ENCODE data around the gene PITX3.
"Not testable (repeated sequence)": the region's sequence is repeated elsewhere in the genome, so short reads cannot be mapped to it uniquely, and the experiment has no call there.

The PITX3 gene

DNA sequence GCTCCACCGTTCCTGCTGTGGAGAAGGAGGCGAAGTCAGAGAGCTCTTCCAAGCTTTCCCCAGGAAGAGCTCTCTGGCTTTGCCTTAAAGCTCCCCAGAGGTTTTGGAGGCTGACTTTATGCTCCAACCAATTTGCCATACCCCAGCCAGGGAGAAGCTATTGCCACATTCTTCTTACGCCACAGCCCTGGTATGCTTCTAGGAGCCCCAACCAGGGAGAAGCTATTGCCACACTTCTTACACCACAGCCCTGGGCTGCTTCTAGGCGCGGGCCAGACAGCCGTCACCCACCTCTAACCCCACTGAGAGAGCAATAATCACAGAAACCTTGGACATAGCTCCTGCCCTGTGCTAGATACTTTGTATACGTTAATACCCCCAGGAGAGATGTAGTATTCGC, 14.3 kb downstream of the PITX3 start:
- H3K36me3 ChIP-seq = no peaks in the 10 kb centered on the region
- peak overlapping the region; percentile 62 to 95 (median 77) for H3K4me2 ChIP-seq
- H3K27me3 ChIP-seq = peaks cover 49 to 62% (median 59%) of the 10 kb centered on the region in 11 experiments
- peaks cover 0 to 6% (median 0%) of the 10 kb centered on the region in 11 experiments; a peak in 3 of 22 replicates for H3K9me3 ChIP-seq (replicated peaks in 1 of 11)
- H3K27ac ChIP-seq = no peak overlapping the region
- H4K20me1 ChIP-seq = peaks cover 0 to 23% (median 12%) of the 10 kb centered on the region in 11 experiments; a peak in 15 of 22 replicates
- peak in 1 of 11 experiments; percentile 58; a peak in 3 of 22 replicates for TF ChIP-seq Cebpa-rat (IDR thresholded peaks at IDR 0.05)
- no peak overlapping the region for H3K9ac ChIP-seq
- 0 out of 20 replicates have a peak overlapping the region, but pooled peaks of 1 of the 10 experiments have one; percentile 33 for H3K4me3 ChIP-seq
- H3K4me1 ChIP-seq = peaks cover 25 to 37% (median 28%) of the 10 kb centered on the region in 10 experiments

DNA sequence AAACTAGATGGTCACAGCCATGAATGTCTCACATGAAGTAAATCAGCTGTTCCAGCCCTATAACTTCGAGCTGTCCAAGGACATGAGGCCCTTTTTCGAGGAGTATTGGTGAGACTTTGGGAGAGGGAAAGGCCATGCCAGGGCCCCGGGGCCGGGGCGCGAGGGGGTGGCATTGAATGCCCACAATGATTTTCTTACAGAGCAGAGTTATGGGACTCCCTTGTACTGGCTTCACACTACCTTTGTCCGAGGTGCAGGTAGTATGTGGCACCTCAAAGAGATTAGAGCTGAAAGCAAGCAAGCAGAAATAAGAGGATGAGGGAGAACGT, 14.8 kb downstream of the PITX3 start:
- peaks cover 25 to 37% (median 28%) of the 10 kb centered on the region in 10 experiments for H3K4me1 ChIP-seq
- peaks cover 44 to 56% (median 53%) of the 10 kb centered on the region in 11 experiments for H3K27me3 ChIP-seq
- H3K27ac ChIP-seq = no peak overlapping the region; a peak in 1 of 22 replicates
- peaks cover 0 to 20% (median 12%) of the 10 kb centered on the region in 11 experiments; a peak in 15 of 22 replicates for H4K20me1 ChIP-seq
- no peaks in the 10 kb centered on the region for H3K36me3 ChIP-seq
- peaks cover 0 to 6% (median 0%) of the 10 kb centered on the region in 11 experiments; a peak in 3 of 22 replicates for H3K9me3 ChIP-seq (replicated peaks in 1 of 11)
- H3K9ac ChIP-seq = no peak overlapping the region
- peak overlapping the region in 7 of 10 experiments; percentile 33 to 48 (median 41); a peak in 11 of 20 replicates for H3K4me3 ChIP-seq
- no peak for TF ChIP-seq Cebpa-rat (IDR thresholded peaks at IDR 0.05)
- H3K4me2 ChIP-seq = peak overlapping the region; percentile 62 to 95 (median 77)

DNA sequence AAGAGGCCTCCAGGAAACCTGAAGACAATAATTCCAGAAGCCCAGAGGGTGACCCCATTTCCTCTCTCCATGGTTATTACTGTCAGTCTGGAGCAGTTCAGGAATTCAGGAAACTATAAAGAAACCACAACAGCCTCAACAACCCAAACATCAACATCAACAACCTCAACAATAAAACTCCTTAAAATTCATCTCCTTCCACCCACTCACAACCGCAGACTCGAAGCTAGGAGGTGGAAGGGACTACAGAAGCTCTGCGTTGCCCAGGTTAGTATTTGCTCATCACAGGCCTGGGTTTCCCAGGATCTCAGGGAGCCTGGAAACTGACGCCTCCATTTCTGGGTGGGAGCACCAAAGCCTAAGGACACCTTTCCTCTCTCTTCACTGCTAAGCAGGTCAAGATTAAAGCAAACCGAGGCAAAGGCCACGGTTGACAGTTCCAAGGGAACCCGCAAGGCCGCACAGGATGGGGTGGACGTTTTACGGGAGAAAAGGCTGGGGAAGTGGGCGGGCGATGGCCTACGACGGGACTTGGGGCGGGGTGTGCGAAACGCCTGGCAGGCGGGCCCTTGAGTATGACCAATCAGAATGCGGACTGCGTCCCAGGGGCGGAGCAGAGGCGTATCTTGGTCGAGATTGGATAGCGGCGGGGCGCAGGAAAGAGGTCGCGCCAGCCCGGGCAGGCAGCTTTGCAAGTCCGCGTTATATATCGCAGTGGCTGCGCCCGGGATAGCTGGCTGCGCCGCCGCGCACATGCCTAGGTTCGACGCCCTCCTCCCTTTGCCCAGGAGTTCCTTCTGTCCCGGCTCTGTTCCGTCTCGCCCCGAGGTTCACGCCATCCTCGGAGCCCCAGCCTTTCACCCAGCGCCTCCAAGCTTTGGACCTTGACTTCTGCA, 15.4 kb downstream of the PITX3 start, which contains the start of gene ELOVL3:
Gene ELOVL3 (plus strand): TSS at position 654 of the 896 bp plus-strand sequence. CDS start 250 bp downstream, outside the sequence.
- H3K27ac ChIP-seq = peak within 1 kb of the TSS in 2 of 11 experiments; percentile 9 to 27; a peak in 4 of 22 replicates
- peaks cover 38 to 50% (median 47%) of the 10 kb centered on the region in 11 experiments for H3K27me3 ChIP-seq
- peak within 1 kb of the TSS in 8 of 10 experiments; percentile 9 to 48 (median 39); a peak in 11 of 20 replicates for H3K4me3 ChIP-seq

DNA sequence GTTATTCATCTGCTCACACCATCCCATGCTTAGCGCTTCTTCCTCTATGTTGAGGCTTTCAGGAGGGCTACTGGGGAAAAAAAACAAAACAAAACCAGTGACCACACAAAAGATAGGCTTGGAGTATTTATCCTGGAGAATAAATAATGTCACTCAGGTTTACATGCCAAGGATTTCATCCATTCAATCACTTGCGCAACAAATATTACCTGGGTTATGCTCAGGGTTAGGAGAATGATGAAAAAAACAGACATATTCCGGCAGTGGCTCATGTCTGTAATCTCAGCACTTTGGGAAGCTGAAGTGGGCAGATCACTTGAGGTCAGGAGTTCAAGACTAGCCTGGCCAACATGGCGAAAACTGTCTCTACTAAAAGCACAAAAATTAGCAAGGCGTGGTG, 18.5 kb downstream of the PITX3 start:
- H3K27ac ChIP-seq = no peak overlapping the region
- H3K4me1 ChIP-seq = peaks cover 16 to 26% (median 18%) of the 10 kb centered on the region in 10 experiments
- no peak overlapping the region for H3K4me3 ChIP-seq
- no peak overlapping the region for H3K9ac ChIP-seq
- H3K27me3 ChIP-seq = peaks cover 14 to 19% (median 16%) of the 10 kb centered on the region in 11 experiments; a peak in 20 of 22 replicates
- TF ChIP-seq Cebpa-rat (IDR thresholded peaks at IDR 0.05) = peak in 3 of 11 experiments; percentile 22 to 59 (median 39); a peak in 2 of 22 replicates
- no peaks in the 10 kb centered on the region; a peak in 1 of 22 replicates for H4K20me1 ChIP-seq
- no peak overlapping the region for H3K4me2 ChIP-seq
- no peaks in the 10 kb centered on the region for H3K36me3 ChIP-seq
- H3K9me3 ChIP-seq (replicated peaks in 1 of 11) = peaks cover 0 to 6% (median 0%) of the 10 kb centered on the region in 11 experiments; a peak in 3 of 22 replicates

More for the DNA sequence above, 15.4 kb downstream of the PITX3 start, which contains the start of gene ELOVL3:
- Histone ChIP-seq H3K36me3 (no peaks in the 10 kb centered on the region), H3K4me1 (peaks cover 25 to 37% (median 28%) of the 10 kb centered on the region in 10 experiments), H3K9me3 (replicated peaks in 1 of 11) (peaks cover 0 to 6% (median 0%) of the 10 kb centered on the region in 11 experiments; a peak in 3 of 22 replicates), H3K4me2 (peak within 1 kb of the TSS; percentile 62 to 95 (median 77)), H3K9ac (peak within 1 kb of the TSS in 3 of 11 experiments; percentile 18 to 46 (median 24); a peak in 3 of 22 replicates), H4K20me1 (peaks cover 0 to 16% (median 9%) of the 10 kb centered on the region in 11 experiments; a peak in 15 of 22 replicates)
- no peak for TF ChIP-seq Cebpa-rat (IDR thresholded peaks at IDR 0.05)

DNA sequence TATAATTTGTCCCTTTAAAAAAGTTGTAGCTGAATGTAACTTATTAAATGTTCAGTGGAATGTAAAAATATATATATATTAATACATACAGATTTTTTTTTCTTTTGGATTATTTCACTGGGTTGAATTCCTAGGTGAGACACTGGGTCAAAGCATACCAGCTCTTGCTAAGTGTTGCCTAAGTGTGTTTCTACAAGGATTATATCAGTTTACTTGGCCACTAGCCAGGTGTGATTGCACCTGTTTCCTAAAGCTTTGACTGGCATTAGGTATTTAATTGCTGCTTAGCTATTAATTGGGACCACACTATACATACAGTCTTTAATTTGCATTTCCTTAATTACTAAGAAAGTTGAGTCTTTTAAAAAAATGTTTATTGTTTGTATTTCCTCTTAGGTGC, 20.7 kb downstream of the PITX3 start:
- no peaks in the 10 kb centered on the region for H4K20me1 ChIP-seq
- H3K36me3 ChIP-seq = no peaks in the 10 kb centered on the region
- no peak overlapping the region for H3K4me2 ChIP-seq
- no peak overlapping the region for H3K9ac ChIP-seq
- H3K27me3 ChIP-seq = peaks cover 0 to 5% (median 0%) of the 10 kb centered on the region in 11 experiments; a peak in 1 of 22 replicates
- H3K4me3 ChIP-seq = no peak overlapping the region
- no peak for TF ChIP-seq Cebpa-rat (IDR thresholded peaks at IDR 0.05)
- H3K9me3 ChIP-seq (replicated peaks in 1 of 11) = no peaks in the 10 kb centered on the region
- H3K27ac ChIP-seq = no peak overlapping the region
- H3K4me1 ChIP-seq = peaks cover 2 to 5% (median 4%) of the 10 kb centered on the region in 10 experiments; a peak in 19 of 20 replicates

DNA sequence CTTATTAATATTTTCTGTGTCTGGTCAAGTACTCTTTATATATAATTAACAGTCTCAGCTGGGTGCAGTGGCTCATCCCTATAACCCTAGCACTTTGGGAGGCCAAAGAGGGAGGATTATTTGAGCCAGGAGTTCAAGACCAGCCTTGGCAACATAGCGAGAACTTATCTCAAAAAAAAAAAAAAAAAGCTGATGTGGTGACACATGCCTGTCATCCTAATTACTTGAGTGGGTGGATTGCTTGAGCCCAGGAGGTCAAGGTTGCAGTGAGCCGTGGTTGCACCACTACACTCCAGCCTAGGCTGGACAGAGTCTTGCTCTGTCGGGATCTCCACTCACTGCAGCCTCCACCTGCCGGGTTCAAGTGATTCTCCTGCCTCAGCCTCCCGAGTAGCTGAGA, 21.9 kb downstream of the PITX3 start:
- Histone ChIP-seq H3K4me2 (no peak overlapping the region), H3K4me1 (no peaks in the 10 kb centered on the region; a peak in 1 of 20 replicates), H4K20me1 (no peaks in the 10 kb centered on the region), H3K9me3 (replicated peaks in 1 of 11) (no peaks in the 10 kb centered on the region), H3K4me3 (no peak overlapping the region), H3K27me3 (peaks cover 0 to 5% (median 0%) of the 10 kb centered on the region in 11 experiments; a peak in 1 of 22 replicates), H3K36me3 (no peaks in the 10 kb centered on the region), H3K27ac (no peak overlapping the region), H3K9ac (no peak overlapping the region)
- TF ChIP-seq Cebpa-rat (IDR thresholded peaks at IDR 0.05) = no peak

DNA sequence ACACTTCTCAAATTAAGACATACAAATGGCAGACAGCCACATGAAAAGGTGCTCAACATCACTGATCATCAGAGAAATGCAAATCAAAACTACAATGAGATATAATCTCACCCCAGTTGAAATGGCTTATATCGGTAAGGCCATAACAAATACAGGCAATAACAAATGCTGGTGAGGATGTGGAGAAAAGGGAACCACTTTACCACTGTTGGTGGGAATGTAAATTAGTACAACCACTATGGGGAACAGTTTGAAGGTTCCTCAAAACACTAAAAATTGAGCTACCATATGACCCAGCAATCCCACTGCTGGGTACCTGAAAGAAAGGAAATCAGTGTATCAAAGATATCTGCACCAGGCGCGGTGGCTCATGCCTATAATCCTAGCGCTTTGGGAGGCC, 27.7 kb downstream of the PITX3 start:
- H3K36me3 ChIP-seq; H3K27ac ChIP-seq; H3K4me3 ChIP-seq; H3K27me3 ChIP-seq; H3K9ac ChIP-seq; H4K20me1 ChIP-seq; H3K9me3 ChIP-seq (replicated peaks in 1 of 11): not testable (repeated sequence)
- peaks cover 0 to 11% (median 0%) of the 10 kb centered on the region in 10 experiments; a peak in 2 of 20 replicates for H3K4me1 ChIP-seq
- peak overlapping the region in 1 of 11 experiments; percentile 46; a peak in 2 of 22 replicates for H3K4me2 ChIP-seq

DNA sequence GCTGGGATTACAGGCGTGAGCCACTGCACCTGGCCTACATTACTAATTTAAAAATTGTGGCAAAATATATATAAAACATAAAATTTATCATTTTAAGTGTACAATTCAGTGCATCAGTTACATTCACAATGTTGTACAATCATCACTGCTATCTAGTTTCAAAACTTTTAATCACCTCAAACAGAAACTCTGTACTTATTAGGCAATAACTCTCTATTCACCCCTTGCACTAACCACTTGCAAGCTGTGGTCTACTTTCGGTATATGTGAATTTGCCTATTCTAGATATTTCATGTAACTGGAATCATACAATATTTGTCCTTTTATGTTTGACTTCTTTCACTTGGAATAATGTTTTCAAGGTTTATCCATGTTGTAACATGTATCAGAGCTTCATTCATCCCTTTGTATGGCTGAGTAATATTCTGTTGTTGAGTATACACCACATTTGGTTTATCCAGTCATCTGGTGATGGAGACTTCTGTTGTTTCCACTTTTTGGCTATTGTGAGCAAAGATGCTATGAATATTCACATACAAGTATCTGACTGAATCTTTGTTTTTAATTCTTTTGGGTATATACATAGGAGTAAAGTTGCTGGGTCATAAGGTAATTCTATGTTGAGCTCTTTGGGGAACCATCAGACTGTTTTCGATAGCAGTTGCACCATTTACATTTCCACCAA, 29.6 kb downstream of the PITX3 start:
- H3K4me1 ChIP-seq = peaks cover 0 to 11% (median 0%) of the 10 kb centered on the region in 10 experiments; a peak in 2 of 20 replicates

More for the DNA sequence above, 29.6 kb downstream of the PITX3 start:
- H3K9ac ChIP-seq = no peak overlapping the region
- H4K20me1 ChIP-seq = no peaks in the 10 kb centered on the region
- H3K4me3 ChIP-seq = no peak overlapping the region
- no peak overlapping the region for H3K27ac ChIP-seq
- no peak for TF ChIP-seq Cebpa-rat (IDR thresholded peaks at IDR 0.05)
- H3K9me3 ChIP-seq (replicated peaks in 1 of 11) = peaks cover 0 to 3% (median 0%) of the 10 kb centered on the region in 11 experiments; a peak in 1 of 22 replicates
- H3K36me3 ChIP-seq = no peaks in the 10 kb centered on the region
- H3K4me2 ChIP-seq = no peak overlapping the region
- no peaks in the 10 kb centered on the region for H3K27me3 ChIP-seq

Data from BLaER1 treated with 17β-estradiol and CSF1 and Interleukin-3, amounts not matched to agents 10 nM and 100 nM (cell line).